Keratinocyte (primary cell): ENCODE results near the gene C1QL2. TPM values are rescaled to one million over a fixed set of nuclear protein-coding genes. Genes with fewer than 3 reads are reported as not detected.

Experiments
- DNase-seq: peaks from one replicate; pipeline ENCODE4 v3.0.0-alpha.2; 2011; ENCODE audit warnings: low read depth, missing footprints, low spot score
- FAIRE-seq: peaks from 2 replicates; lab custom pipeline; 2011; peaks lifted over from hg19 to GRCh38; lab: Jason Lieb, UNC
- H2AFZ ChIP-seq: 2 replicates; pipeline ENCODE4 v1.6.0; 2012; ENCODE audit warnings: low read length, control low read depth, inconsistent platforms; ENCODE audit not compliant: control insufficient read depth
- H3K27ac ChIP-seq: 2 replicates; pipeline ENCODE4 v1.5.1; 2011; ENCODE audit warnings: low read length; ENCODE audit not compliant: control insufficient read depth, insufficient read depth
- H3K27me3 ChIP-seq: 3 replicates; pipeline ENCODE4 v1.6.0; 2011; ENCODE audit warnings: low read length; ENCODE audit not compliant: control insufficient read depth, insufficient read depth; ENCODE audit errors: extremely low read depth
- H3K36me3 ChIP-seq, 2 experiments: 2 replicates in 1 of 2; 3 replicates in 1 of 2; pipeline ENCODE4 v1.5.1; 2011; ENCODE audit warnings: low read length in 2 of 2, mild to moderate bottlenecking in 1 of 2; ENCODE audit not compliant: control insufficient read depth in 2 of 2, insufficient read depth in 2 of 2; ENCODE audit errors: extremely low read depth in 1 of 2
- H3K4me1 ChIP-seq: 3 replicates; pipeline ENCODE4 v1.5.1; 2011; ENCODE audit warnings: low read length; ENCODE audit not compliant: control insufficient read depth, insufficient read depth; ENCODE audit errors: extremely low read depth
- H3K4me2 ChIP-seq: 3 replicates; pipeline ENCODE4 v1.6.0; 2011; ENCODE audit warnings: low read depth, low read length; ENCODE audit not compliant: control insufficient read depth, insufficient read depth; ENCODE audit errors: extremely low read depth
- H3K4me3 ChIP-seq, 3 experiments: fragments of 200-600 bp in 1 of 3; sonication (generic) in 1 of 3; 2 replicates in 2 of 3; 3 replicates in 1 of 3; pipeline ENCODE4 v1.5.1; 2011 to 2016; ENCODE audit warnings: low read length in 3 of 3, mild to moderate bottlenecking in 3 of 3, control low read depth in 2 of 3, inconsistent platforms in 1 of 3, low read depth in 1 of 3, mixed read lengths in 1 of 3, mixed run types in 1 of 3, moderate library complexity in 1 of 3; ENCODE audit not compliant: control insufficient read depth in 2 of 3, insufficient read depth in 2 of 3; ENCODE audit errors: extremely low read depth in 1 of 3
- H3K79me2 ChIP-seq: 2 replicates; pipeline ENCODE4 v1.6.0; 2012; ENCODE audit warnings: low read length; ENCODE audit not compliant: control insufficient read depth, insufficient read depth
- H3K9ac ChIP-seq: 3 replicates; pipeline ENCODE4 v1.6.0; 2011; ENCODE audit warnings: low read length; ENCODE audit not compliant: control insufficient read depth, insufficient read depth; ENCODE audit errors: extremely low read depth
- H3K9me1 ChIP-seq: 3 replicates; pipeline ENCODE4 v1.6.0; 2011; ENCODE audit warnings: low read length; ENCODE audit not compliant: control insufficient read depth, insufficient read depth; ENCODE audit errors: extremely low read depth
- H3K9me3 ChIP-seq: 2 replicates; pipeline ENCODE4 v1.5.1; 2012; ENCODE audit warnings: low read depth, low read length; ENCODE audit not compliant: control insufficient read depth
- H4K20me1 ChIP-seq: 3 replicates; pipeline ENCODE4 v1.6.0; 2011; ENCODE audit warnings: low read length; ENCODE audit not compliant: control insufficient read depth, insufficient read depth; ENCODE audit errors: extremely low read depth
- CTCF ChIP-seq, 3 experiments: IDR thresholded peaks in 1 of 3; conservative IDR thresholded peaks in 1 of 3; optimal IDR thresholded peaks in 1 of 3; 2 replicates in 2 of 3; 3 replicates in 1 of 3; pipeline versions ENCODE3 to v1.5.1; 2011; ENCODE audit warnings: low read length in 3 of 3, mild to moderate bottlenecking in 3 of 3, moderate library complexity in 2 of 3, control low read depth in 1 of 3, inconsistent platforms in 1 of 3; ENCODE audit not compliant: insufficient read depth in 2 of 3; ENCODE audit errors: extremely low read depth in 1 of 3
- EZH2 ChIP-seq: IDR thresholded peaks from one replicate; pipeline ENCODE4 v1.6.1; 2012; ENCODE audit warnings: inconsistent platforms, mild to moderate bottlenecking, low read length, moderate library complexity
- dilution Hi-C: fragments of 300-500 bp; cut with MboI; formaldehyde crosslinking; loops from one replicate; pipeline ENCODE4 v1.7.0; 2020; ENCODE audit warnings: low sequenced_read_pairs; ENCODE audit not compliant: extremely low pct_ligation_motif_present
- polyA plus RNA-seq, 5 experiments: library from polyadenylated mRNA; depleted of rRNA in 3 of 5; stranded (reverse) in 3 of 5; stranded (forward) in 1 of 5; unstranded in 1 of 5; fragments of >200 nt; gene quantifications; 1 replicate in 1 of 5; 2 replicates in 3 of 5; 3 replicates in 1 of 5; pipeline versions ENCODE4 v1.2.1 to v1.2.3, GENCODE V29; 2011 to 2012; ENCODE audit warnings: missing spikeins in 2 of 5, low read depth in 1 of 5, low replicate concordance in 1 of 5

Gene C1QL2
- polyA plus RNA-seq, 1 donor (not counting 4 experiments of a cell fraction or from before 2014, with no cell fraction given) = not detected

- Histone ChIP-seq H3K4me2 (no peak overlapping the region), H2AFZ (no peak overlapping the region), H4K20me1 (no peaks in the 10 kb centered on the region), H3K27ac (no peak overlapping the region), H3K9me3 (no peaks in the 10 kb centered on the region), H3K36me3 (no peaks in the 10 kb centered on the region), H3K9me1 (peaks cover 3% of the 10 kb centered on the region), H3K27me3 (no peaks in the 10 kb centered on the region), H3K9ac (no peak overlapping the region), H3K79me2 (no peaks in the 10 kb centered on the region), H3K4me1 (peaks cover 13% of the 10 kb centered on the region), H3K4me3 (no peak overlapping the region)
- DNase-seq (no peak), FAIRE-seq (no peak)
- dilution Hi-C loops = no loop called here
- TF ChIP-seq CTCF (optimal IDR thresholded peaks at IDR 0.05 in 1 of 3, IDR thresholded peaks at IDR 0.05 in 1 of 3, conservative IDR thresholded peaks at IDR 0.05 in 1 of 3; ENCODE audit: extremely low read depth in 1 of 3, insufficient read depth in 2 of 3, low read length in 3 of 3) = no peak
- no peak for TF ChIP-seq EZH2
These were observed 39.1 kb upstream of the C1QL2 start for GRCh38 chr2:119197529-119198239.

GRCh38 chr2:119197126-119197405, 38.5 kb upstream of the C1QL2 start:
- Histone ChIP-seq H4K20me1 (no peaks in the 10 kb centered on the region), H3K27ac (no peak overlapping the region), H3K4me3 (no peak overlapping the region), H3K9ac (no peak overlapping the region), H3K9me3 (no peaks in the 10 kb centered on the region), H3K4me1 (peaks cover 13% of the 10 kb centered on the region), H2AFZ (no peak overlapping the region), H3K9me1 (peaks cover 3% of the 10 kb centered on the region), H3K27me3 (no peaks in the 10 kb centered on the region), H3K79me2 (no peaks in the 10 kb centered on the region), H3K4me2 (no peak overlapping the region), H3K36me3 (no peaks in the 10 kb centered on the region)
- dilution Hi-C loops = no loop called here
- TF ChIP-seq CTCF (optimal IDR thresholded peaks at IDR 0.05 in 1 of 3, IDR thresholded peaks at IDR 0.05 in 1 of 3, conservative IDR thresholded peaks at IDR 0.05 in 1 of 3; ENCODE audit: extremely low read depth in 1 of 3, insufficient read depth in 2 of 3, low read length in 3 of 3) (no peak), EZH2 (no peak)
- no peak for DNase-seq
- no peak for FAIRE-seq
